ENCODE measurements around the gene PPM1M. TPM values are rescaled to one million over a fixed set of nuclear protein-coding genes. Genes with fewer than 3 reads are reported as not detected.

The PPM1M gene
- total RNA-seq, 1 experiment from 2014 or later, result 16.2 TPM

DNA sequence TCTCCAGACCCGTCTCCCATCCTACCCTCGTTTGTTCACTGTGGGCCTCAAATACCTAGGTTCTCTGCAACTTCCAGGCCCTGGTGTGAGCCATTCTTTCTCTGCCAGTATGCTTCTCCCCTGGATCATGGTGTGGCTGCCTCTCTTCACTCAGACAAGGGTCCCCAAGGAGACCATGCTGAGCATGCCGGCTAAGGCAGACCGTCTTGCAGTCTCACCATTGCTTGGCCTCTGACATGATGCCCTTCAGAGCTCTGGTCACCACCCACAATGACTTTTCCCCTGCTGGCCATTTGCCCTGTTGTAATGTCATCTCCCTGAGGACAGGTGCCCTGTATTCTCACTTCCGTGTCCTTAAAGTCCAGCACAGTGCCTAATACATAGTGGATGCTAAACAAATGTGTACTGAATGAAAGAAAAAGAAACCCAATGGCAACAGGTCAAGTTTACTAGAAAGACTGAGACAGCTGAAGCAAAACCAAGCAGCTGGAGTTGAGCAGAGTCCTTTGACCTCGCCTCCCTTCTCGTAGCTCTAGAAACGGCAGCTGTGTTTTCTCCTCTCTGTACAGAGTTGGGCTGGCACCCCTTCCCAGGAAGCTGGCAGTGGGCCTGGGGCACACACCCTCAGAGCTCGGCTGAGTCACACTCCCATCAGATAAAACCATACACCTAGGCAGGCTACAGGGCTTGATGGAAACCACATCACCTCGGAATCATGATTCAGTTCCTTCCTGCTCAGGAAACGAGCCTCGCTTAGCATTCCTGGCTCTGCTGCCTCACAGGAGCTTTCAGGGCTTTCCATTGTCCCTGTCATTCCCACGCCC is 28.8 kb upstream of the PPM1M start:
- intact Hi-C loops (cut with micrococcal nuclease; ENCODE audit: unreplicated experiment), result loop anchor here (1.0 to 5.0 kb wide), 7 partner anchors 21 to 236 kb away; partner anchors contain the start of genes GLYCTK, POC1A and TNNC1
- Histone ChIP-seq H3K36me3 (ENCODE audit: low read depth) (peaks cover 14% of the 10 kb centered on the region), H3K27me3 (ENCODE audit: insufficient read depth, low read depth) (no peaks in the 10 kb centered on the region), H3F3A (ENCODE audit: insufficient read depth, low read depth) (peaks cover 43% of the 10 kb centered on the region), H3K4me3 (peak overlapping the region; percentile 17; the same call in 1 of the 2 replicates), H4K20me1 (ENCODE audit: insufficient read depth) (no peaks in the 10 kb centered on the region), H3K4me2 (peak overlapping the region; percentile 69), H3K9me3 (ENCODE audit: insufficient read depth, low read depth) (no peaks in the 10 kb centered on the region), H3K79me2 (ENCODE audit: low read depth) (no peaks in the 10 kb centered on the region; the same call in 1 of the 2 replicates), H3K9me2 (ENCODE audit: insufficient read depth) (no peaks in the 10 kb centered on the region), H2AFZ (no peak overlapping the region), H3K27ac (peak overlapping the region; percentile 97), H3K4me1 (replicated peaks; ENCODE audit: insufficient read depth) (peaks cover 66% of the 10 kb centered on the region)
- TF ChIP-seq EZH2 (IDR thresholded peaks at IDR 0.05; ENCODE audit: low read depth), result no peak
- TF ChIP-seq, protein P1, sequence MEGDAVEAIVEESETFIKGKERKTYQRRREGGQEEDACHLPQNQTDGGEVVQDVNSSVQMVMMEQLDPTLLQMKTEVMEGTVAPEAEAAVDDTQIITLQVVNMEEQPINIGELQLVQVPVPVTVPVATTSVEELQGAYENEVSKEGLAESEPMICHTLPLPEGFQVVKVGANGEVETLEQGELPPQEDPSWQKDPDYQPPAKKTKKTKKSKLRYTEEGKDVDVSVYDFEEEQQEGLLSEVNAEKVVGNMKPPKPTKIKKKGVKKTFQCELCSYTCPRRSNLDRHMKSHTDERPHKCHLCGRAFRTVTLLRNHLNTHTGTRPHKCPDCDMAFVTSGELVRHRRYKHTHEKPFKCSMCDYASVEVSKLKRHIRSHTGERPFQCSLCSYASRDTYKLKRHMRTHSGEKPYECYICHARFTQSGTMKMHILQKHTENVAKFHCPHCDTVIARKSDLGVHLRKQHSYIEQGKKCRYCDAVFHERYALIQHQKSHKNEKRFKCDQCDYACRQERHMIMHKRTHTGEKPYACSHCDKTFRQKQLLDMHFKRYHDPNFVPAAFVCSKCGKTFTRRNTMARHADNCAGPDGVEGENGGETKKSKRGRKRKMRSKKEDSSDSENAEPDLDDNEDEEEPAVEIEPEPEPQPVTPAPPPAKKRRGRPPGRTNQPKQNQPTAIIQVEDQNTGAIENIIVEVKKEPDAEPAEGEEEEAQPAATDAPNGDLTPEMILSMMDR (conservative IDR thresholded peaks at IDR 0.05), result no peak
- CTCF ChIA-PET, result interaction anchor here (0.5 to 1.2 kb wide), 4 partner anchors 21 to 1895 kb away, joined by 3 to 15 read pairs (median 6); no protein-coding TSS in a partner anchor
- peak; percentile 94 to 98 for DNase-seq
- POLR2A ChIA-PET (ENCODE audit: unreplicated experiment), result interaction anchor here (0.6 to 1.1 kb wide), 7 partner anchors 12 to 319 kb away, joined by 3 to 10 read pairs (median 5); partner anchors contain the start of gene POC1A
- no TSS peak for BruUV-seq (replicated peaks)

DNA sequence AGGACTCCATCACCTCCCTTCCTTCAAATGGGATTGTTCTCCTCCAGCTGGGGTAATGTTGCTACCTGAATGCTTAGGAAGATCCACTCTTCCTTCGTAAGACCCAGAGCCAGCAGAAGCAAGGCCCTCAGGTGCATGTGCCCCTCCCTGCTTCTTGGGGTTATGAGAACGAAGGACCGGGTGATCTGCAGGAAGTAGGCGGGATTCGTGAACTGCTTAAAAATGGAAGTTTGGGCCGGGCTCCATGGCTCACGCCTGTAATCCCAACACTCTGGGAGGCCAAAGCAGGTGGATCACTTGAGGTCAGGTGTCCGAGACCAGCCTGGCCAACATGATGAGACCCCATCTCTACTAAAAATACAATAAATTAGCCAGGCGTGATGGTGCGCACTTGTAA is 28.2 kb upstream of the PPM1M start:
- ChIA-PET POLR2A (ENCODE audit: unreplicated experiment) (interaction anchor here (0.6 to 1.1 kb wide), 4 partner anchors 13 to 63 kb away, joined by 3 to 10 read pairs (median 6); partner anchors contain the start of gene POC1A), CTCF (interaction anchor here (0.6 to 1.2 kb wide), 2 partner anchors 20 to 22 kb away, joined by 3 to 7 read pairs; no protein-coding TSS in a partner anchor)
- H3K27me3 ChIP-seq (ENCODE audit: insufficient read depth, low read depth), result no peaks in the 10 kb centered on the region
- no peaks in the 10 kb centered on the region for H3K9me2 ChIP-seq (ENCODE audit: insufficient read depth)
- intact Hi-C loops (cut with micrococcal nuclease; ENCODE audit: unreplicated experiment), result loop anchor here (1.0 to 5.0 kb wide), 7 partner anchors 20 to 235 kb away; partner anchors contain the start of genes GLYCTK, POC1A and TNNC1
- H3K36me3 ChIP-seq (ENCODE audit: low read depth), result peaks cover 11% of the 10 kb centered on the region; the same call in 1 of the 2 replicates
- H3K9me3 ChIP-seq (ENCODE audit: insufficient read depth, low read depth), result no peaks in the 10 kb centered on the region
- H3K4me1 ChIP-seq (replicated peaks; ENCODE audit: insufficient read depth), result peaks cover 66% of the 10 kb centered on the region
- no peak for DNase-seq
- peak overlapping the region; percentile 97 for H3K27ac ChIP-seq
- 0 out of 2 replicates have a peak overlapping the region, but pooled peaks have one; percentile 11 for H2AFZ ChIP-seq
- H3K4me3 ChIP-seq, result peak overlapping the region; percentile 43; the same call in 1 of the 2 replicates
- peak overlapping the region; percentile 69 for H3K4me2 ChIP-seq
- TF ChIP-seq EZH2 (IDR thresholded peaks at IDR 0.05; ENCODE audit: low read depth), result no peak
- no TSS peak for BruUV-seq (replicated peaks)
- H4K20me1 ChIP-seq (ENCODE audit: insufficient read depth), result no peaks in the 10 kb centered on the region
- H3K79me2 ChIP-seq (ENCODE audit: low read depth), result no peaks in the 10 kb centered on the region; the same call in 1 of the 2 replicates
- peaks cover 43% of the 10 kb centered on the region for H3F3A ChIP-seq (ENCODE audit: insufficient read depth, low read depth)

DNA sequence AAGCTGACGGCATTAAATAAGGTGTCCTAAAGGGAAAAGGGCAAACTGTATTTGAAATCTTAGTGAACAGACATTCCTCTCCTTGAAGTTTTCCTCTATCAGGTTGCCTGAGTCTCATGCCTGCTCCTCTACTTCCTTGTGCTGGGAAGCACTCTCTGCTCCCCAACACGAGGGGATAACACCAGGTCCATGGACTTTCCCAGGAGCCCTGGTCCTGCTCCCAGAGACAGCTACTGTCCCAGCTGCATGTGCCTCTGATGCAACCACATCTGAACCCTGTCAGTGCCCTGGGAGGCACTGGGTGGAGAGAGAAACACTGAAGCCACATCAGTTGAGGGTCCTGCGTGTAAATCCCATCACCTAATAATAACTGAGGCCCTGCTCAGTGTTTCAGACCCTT is 27.5 kb upstream of the PPM1M start:
- CTCF ChIA-PET, result interaction anchor here (1.5 kb wide), 1 partner anchor 121 kb away, joined by 4 read pairs; no protein-coding TSS in a partner anchor

More for the DNA sequence above, 27.5 kb upstream of the PPM1M start:
- Histone ChIP-seq H3K9me3 (ENCODE audit: insufficient read depth, low read depth) (no peaks in the 10 kb centered on the region), H3K36me3 (ENCODE audit: low read depth) (peaks cover 11% of the 10 kb centered on the region; the same call in 1 of the 2 replicates), H2AFZ (no peak overlapping the region), H3K4me3 (peak overlapping the region; percentile 43), H3K27me3 (ENCODE audit: insufficient read depth, low read depth) (no peaks in the 10 kb centered on the region), H3K27ac (peak overlapping the region; percentile 97), H3K4me1 (replicated peaks; ENCODE audit: insufficient read depth) (peaks cover 66% of the 10 kb centered on the region), H3K79me2 (ENCODE audit: low read depth) (no peaks in the 10 kb centered on the region; the same call in 1 of the 2 replicates), H3F3A (ENCODE audit: insufficient read depth, low read depth) (peaks cover 43% of the 10 kb centered on the region), H3K9me2 (ENCODE audit: insufficient read depth) (no peaks in the 10 kb centered on the region), H4K20me1 (ENCODE audit: insufficient read depth) (no peaks in the 10 kb centered on the region), H3K4me2 (peak overlapping the region; percentile 69)
- TF ChIP-seq, protein P1 (conservative IDR thresholded peaks at IDR 0.05), result no peak
- TF ChIP-seq EZH2 (IDR thresholded peaks at IDR 0.05; ENCODE audit: low read depth), result no peak
- POLR2A ChIA-PET (ENCODE audit: unreplicated experiment), result interaction anchor here (0.6 kb wide), 2 partner anchors 181 to 479 kb away, joined by 3 to 9 read pairs; no protein-coding TSS in a partner anchor
- intact Hi-C loops (cut with micrococcal nuclease; ENCODE audit: unreplicated experiment), result loop anchor here (5.0 kb wide), 3 partner anchors 69 to 234 kb away; partner anchors contain the start of genes GLYCTK and TNNC1
- BruUV-seq (replicated peaks), result TSS peak; percentile 58
- no peak for DNase-seq
